HG02840 (cell line): ENCODE measurements around the gene MAGEA4.
"Not testable (repeated sequence)": the region's sequence is repeated elsewhere in the genome, so short reads cannot be mapped to it uniquely, and the experiment has no call there.

Source experiments
- ATAC-seq: cut with Tn5 transposase; IDR thresholded peaks from one replicate; pipeline ENCODE4 v1.9.1; 2021; ENCODE audit warnings: mild to moderate bottlenecking, moderate library complexity, moderate number of reproducible peaks; ENCODE audit not compliant: unreplicated experiment, low FRiP score

MAGEA4 gene

GRCh38 chrX:151912780-151913179 is at the start of gene MAGEA4:
MAGEA4 (plus strand) TSS chrX:151912889; CDS start chrX:151923665, 10,776 bp downstream.
- ATAC-seq, result no peak

GRCh38 chrX:151870602-151871001 is 42.1 kb upstream of the MAGEA4 start:
- no peak for ATAC-seq

GRCh38 chrX:151871244-151871643 is 41.4 kb upstream of the MAGEA4 start:
- ATAC-seq, result no peak

- no peak for ATAC-seq
These were observed 39.6 kb upstream of the MAGEA4 start for GRCh38 chrX:151873096-151873495.

- no peak for ATAC-seq
These were observed 37.2 kb upstream of the MAGEA4 start for GRCh38 chrX:151875270-151876026.

- ATAC-seq, result no peak
These were observed 34.1 kb upstream of the MAGEA4 start for GRCh38 chrX:151878574-151878973.

- no peak for ATAC-seq
These were observed 32.8 kb upstream of the MAGEA4 start for GRCh38 chrX:151879856-151880255.

GRCh38 chrX:151880895-151881294 is 31.8 kb upstream of the MAGEA4 start:
- no peak for ATAC-seq

- ATAC-seq, result no peak
These were observed 23.3 kb upstream of the MAGEA4 start for GRCh38 chrX:151889421-151889820.

GRCh38 chrX:151896734-151897474 is 15.8 kb upstream of the MAGEA4 start:
- no peak for ATAC-seq

- no peak for ATAC-seq
These were observed 13.1 kb upstream of the MAGEA4 start for GRCh38 chrX:151899622-151900021.

- ATAC-seq, result no peak
These were observed 10.9 kb upstream of the MAGEA4 start for GRCh38 chrX:151901826-151902225.

GRCh38 chrX:151902813-151903591 is 9.7 kb upstream of the MAGEA4 start:
- ATAC-seq, result no peak

GRCh38 chrX:151904989-151905388 is 7.7 kb upstream of the MAGEA4 start:
- ATAC-seq, result no peak

GRCh38 chrX:151912221-151912620 is 468 bp upstream of the MAGEA4 start:
- no peak for ATAC-seq

GRCh38 chrX:151918736-151919135 is 6.0 kb downstream of the MAGEA4 start:
- ATAC-seq, result not testable (repeated sequence)

- no peak for ATAC-seq
These were observed 6.9 kb downstream of the MAGEA4 start for GRCh38 chrX:151919610-151920009.

- ATAC-seq, result no peak
These were observed 7.4 kb downstream of the MAGEA4 start for GRCh38 chrX:151920101-151920500.

GRCh38 chrX:151920530-151920929 is 7.8 kb downstream of the MAGEA4 start:
- no peak for ATAC-seq

- ATAC-seq, result no peak
These were observed 8.6 kb downstream of the MAGEA4 start for GRCh38 chrX:151921292-151921691.

- ATAC-seq, result no peak
These were observed 9.2 kb downstream of the MAGEA4 start for GRCh38 chrX:151921866-151922265.
